Measurements from ENCODE around the gene ZFAND5. TPM values are rescaled to one million over a fixed set of nuclear protein-coding genes. Genes with fewer than 3 reads are reported as not detected.

The ZFAND5 gene
- total and polyA plus RNA-seq, 10 of the 15 experiments (the other 5 are each of a cell fraction or from before 2014, with no cell fraction given): 22.5 to 107 (median 63.3) TPM

DNA sequence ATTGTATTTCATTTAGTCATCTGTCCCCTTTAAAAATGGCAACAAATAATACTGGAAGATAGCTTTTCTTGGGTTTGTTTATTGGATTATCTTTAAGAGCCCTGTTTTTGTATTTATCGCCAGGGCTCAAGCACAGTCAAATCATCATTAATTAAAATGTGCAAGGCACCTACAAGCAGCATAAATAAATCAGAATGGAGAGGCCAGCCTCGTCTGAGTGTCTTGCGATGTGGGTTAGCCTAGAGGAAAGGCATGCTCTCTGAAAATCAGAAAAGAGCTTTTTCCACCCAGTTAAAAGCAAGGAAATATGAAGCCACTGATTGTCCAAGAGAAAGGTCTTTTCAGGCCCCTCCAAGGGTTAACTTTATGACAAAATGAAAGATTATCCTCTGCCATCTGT lies 31.8 kb downstream of the ZFAND5 start:
- Histone ChIP-seq H4K20me1 (ENCODE audit: control insufficient read depth, insufficient read depth) (no peaks in the 10 kb centered on the region), H3K9me3 (replicated peaks; ENCODE audit: control insufficient read depth, insufficient read depth, low read length) (no peaks in the 10 kb centered on the region), H3K27ac (ENCODE audit: control insufficient read depth, insufficient read depth) (no peak overlapping the region), H3K4me3 (no peak overlapping the region), H3K27me3 (replicated peaks in 1 of 2; ENCODE audit: control insufficient read depth in 2 of 2, insufficient read depth in 2 of 2, low read length in 1 of 2) (no peaks in the 10 kb centered on the region), H2AFZ (ENCODE audit: control insufficient read depth, low read depth, low read length) (no peak overlapping the region), H3K4me2 (ENCODE audit: control insufficient read depth, insufficient read depth) (no peak overlapping the region), H3K36me3 (ENCODE audit: control insufficient read depth in 2 of 2, insufficient read depth in 2 of 2, low read length in 1 of 2) (no peaks in the 10 kb centered on the region), H3K79me2 (ENCODE audit: control insufficient read depth, insufficient read depth, low read length) (no peaks in the 10 kb centered on the region), H3K4me1 (ENCODE audit: control insufficient read depth, insufficient read depth, low read length) (no peaks in the 10 kb centered on the region), H3K9ac (ENCODE audit: control insufficient read depth, insufficient read depth, low read length) (no peak overlapping the region)
- ATAC-seq (no peak), DNase-seq (ENCODE audit: low read depth, low spot score) (no peak), FAIRE-seq (no peak)
- BruUV-seq (replicated peaks): no TSS peak
- TF ChIP-seq MXI1 (IDR thresholded peaks at IDR 0.05; ENCODE audit: low read depth, low read length): no peak
- TF ChIP-seq, protein P1, sequence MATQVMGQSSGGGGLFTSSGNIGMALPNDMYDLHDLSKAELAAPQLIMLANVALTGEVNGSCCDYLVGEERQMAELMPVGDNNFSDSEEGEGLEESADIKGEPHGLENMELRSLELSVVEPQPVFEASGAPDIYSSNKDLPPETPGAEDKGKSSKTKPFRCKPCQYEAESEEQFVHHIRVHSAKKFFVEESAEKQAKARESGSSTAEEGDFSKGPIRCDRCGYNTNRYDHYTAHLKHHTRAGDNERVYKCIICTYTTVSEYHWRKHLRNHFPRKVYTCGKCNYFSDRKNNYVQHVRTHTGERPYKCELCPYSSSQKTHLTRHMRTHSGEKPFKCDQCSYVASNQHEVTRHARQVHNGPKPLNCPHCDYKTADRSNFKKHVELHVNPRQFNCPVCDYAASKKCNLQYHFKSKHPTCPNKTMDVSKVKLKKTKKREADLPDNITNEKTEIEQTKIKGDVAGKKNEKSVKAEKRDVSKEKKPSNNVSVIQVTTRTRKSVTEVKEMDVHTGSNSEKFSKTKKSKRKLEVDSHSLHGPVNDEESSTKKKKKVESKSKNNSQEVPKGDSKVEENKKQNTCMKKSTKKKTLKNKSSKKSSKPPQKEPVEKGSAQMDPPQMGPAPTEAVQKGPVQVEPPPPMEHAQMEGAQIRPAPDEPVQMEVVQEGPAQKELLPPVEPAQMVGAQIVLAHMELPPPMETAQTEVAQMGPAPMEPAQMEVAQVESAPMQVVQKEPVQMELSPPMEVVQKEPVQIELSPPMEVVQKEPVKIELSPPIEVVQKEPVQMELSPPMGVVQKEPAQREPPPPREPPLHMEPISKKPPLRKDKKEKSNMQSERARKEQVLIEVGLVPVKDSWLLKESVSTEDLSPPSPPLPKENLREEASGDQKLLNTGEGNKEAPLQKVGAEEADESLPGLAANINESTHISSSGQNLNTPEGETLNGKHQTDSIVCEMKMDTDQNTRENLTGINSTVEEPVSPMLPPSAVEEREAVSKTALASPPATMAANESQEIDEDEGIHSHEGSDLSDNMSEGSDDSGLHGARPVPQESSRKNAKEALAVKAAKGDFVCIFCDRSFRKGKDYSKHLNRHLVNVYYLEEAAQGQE (IDR thresholded peaks at IDR 0.05; ENCODE audit: low read depth, low read length): no peak
- TF ChIP-seq RAD51 (IDR thresholded peaks at IDR 0.05): no peak
- TF ChIP-seq BMI1 (IDR thresholded peaks at IDR 0.05; ENCODE audit: borderline replicate concordance): no peak
- no peak for TF ChIP-seq ZSCAN29 (IDR thresholded peaks at IDR 0.05)
- TF ChIP-seq MYB (IDR thresholded peaks at IDR 0.05; ENCODE audit: borderline replicate concordance, low read depth, low read length): no peak
- intact Hi-C loops (cut with micrococcal nuclease; ENCODE audit: unreplicated experiment) (no loop called here), in situ Hi-C loops (cut with MboI) (no loop called here)
- RAD21 ChIA-PET (ENCODE audit: unreplicated experiment): no interaction called here
- POLR2A ChIA-PET: no interaction called here
- CTCF ChIA-PET: interaction anchor here (0.6 to 1.7 kb wide), 5 partner anchors 9 to 294 kb away, joined by 3 to 7 read pairs (median 4); no protein-coding TSS in a partner anchor
- WGBS (ENCODE audit: insufficient coverage, insufficient replicate concordance, low lambda C conversion rate, missing lambda C conversion rate): 65% methylated on average over 3 of the region's 3 CpGs
- SMC1A ChIA-PET (ENCODE audit: uncharacterized antibody, unreplicated experiment): interaction anchor here (1.2 kb wide), 1 partner anchor 23 kb away, joined by 3 read pairs; no protein-coding TSS in a partner anchor
